KBM-7 (cell line): ENCODE measurements around the gene DZIP1L.
"Not testable (repeated sequence)": the region's sequence is repeated elsewhere in the genome, so short reads cannot be mapped to it uniquely, and the experiment has no call there.

Experiments used
- DNase-seq: peaks from one replicate; pipeline ENCODE4 v3.0.0-alpha.2; 2015
- in situ Hi-C: fragments of 300-500 bp; cut with MboI; formaldehyde crosslinking; loops from 2 replicates; pipeline ENCODE4 v1.14.3; 2020; ENCODE audit warnings: low sequenced_read_pairs, low pct_unique_long_range_greater_than_20kb, mixed read lengths

Gene DZIP1L

GRCh38 chr3:138118612-138119422 is 3.4 kb upstream of the DZIP1L start:
- in situ Hi-C loops, result no loop called here
- DNase-seq, result peak; percentile 79

GRCh38 chr3:138114431-138114918 is 933 bp downstream of the DZIP1L start:
- in situ Hi-C loops, result no loop called here

GRCh38 chr3:138113326-138113725 is 2.1 kb downstream of the DZIP1L start:
- in situ Hi-C loops, result no loop called here
- DNase-seq, result no peak

More at GRCh38 chr3:138114431-138114918, 933 bp downstream of the DZIP1L start:
- DNase-seq, result peak; percentile 30

- in situ Hi-C loops, result no loop called here
- no peak for DNase-seq
Measured at GRCh38 chr3:138112362-138112761, 3.0 kb downstream of the DZIP1L start.

GRCh38 chr3:138105598-138105997 is 9.8 kb downstream of the DZIP1L start:
- in situ Hi-C loops, result no loop called here
- no peak for DNase-seq

- no peak for DNase-seq
- in situ Hi-C loops, result no loop called here
Measured at GRCh38 chr3:138103466-138103865, 11.9 kb downstream of the DZIP1L start.

- in situ Hi-C loops, DNase-seq: not testable (repeated sequence)
Measured at GRCh38 chr3:138101351-138101940, 14.0 kb downstream of the DZIP1L start.

GRCh38 chr3:138099417-138099816 is 16.0 kb downstream of the DZIP1L start:
- DNase-seq, result no peak
- in situ Hi-C loops, result no loop called here

- no peak for DNase-seq
- in situ Hi-C loops, result no loop called here
Measured at GRCh38 chr3:138097192-138098172, 17.9 kb downstream of the DZIP1L start.

- DNase-seq, result no peak
- in situ Hi-C loops, result no loop called here
Measured at GRCh38 chr3:138093721-138094120, 21.7 kb downstream of the DZIP1L start.

GRCh38 chr3:138092023-138092422 is 23.4 kb downstream of the DZIP1L start:
- in situ Hi-C loops, result no loop called here
- DNase-seq, result no peak

GRCh38 chr3:138089091-138089490 is 26.3 kb downstream of the DZIP1L start:
- in situ Hi-C loops, result no loop called here
- no peak for DNase-seq

GRCh38 chr3:138085745-138086144 is 29.7 kb downstream of the DZIP1L start:
- in situ Hi-C loops, DNase-seq: not testable (repeated sequence)

GRCh38 chr3:138084196-138084595 is 31.2 kb downstream of the DZIP1L start:
- in situ Hi-C loops, result no loop called here
- DNase-seq, result no peak

GRCh38 chr3:138082992-138083386 is 32.4 kb downstream of the DZIP1L start:
- DNase-seq, result no peak
- in situ Hi-C loops, result no loop called here

GRCh38 chr3:138082085-138082991 is 33.1 kb downstream of the DZIP1L start:
- DNase-seq, result no peak

GRCh38 chr3:138081371-138082084 is 33.9 kb downstream of the DZIP1L start:
- in situ Hi-C loops, result no loop called here
- no peak for DNase-seq

More at GRCh38 chr3:138082085-138082991, 33.1 kb downstream of the DZIP1L start:
- in situ Hi-C loops, result no loop called here

GRCh38 chr3:138079901-138080300 is 35.5 kb downstream of the DZIP1L start:
- DNase-seq, result no peak
- in situ Hi-C loops, result no loop called here
